K562 (cell line): ENCODE data around the gene DPM1. TPM values are rescaled to one million over a fixed set of nuclear protein-coding genes. Genes with fewer than 3 reads are reported as not detected.

ENCODE experiments used
- ATAC-seq: fragments of 200-7000 bp; cut with Tn5 transposase; 3 replicates; pipeline ENCODE4 v1.9.1; 2020; ENCODE audit warnings: moderate library complexity
- BruUV-seq: library from RNA; stranded (reverse); fragments of 400-500 nt; replicated peaks from 2 replicates; lab custom pipeline; 2021; lab: Mats Ljungman, UMichigan
- CTCF ChIA-PET: fragments of 300-600 bp; formaldehyde crosslinking; extraction: SDS; loops from one replicate; lab custom pipeline; 2021; ENCODE audit warnings: low intra/inter-chr PET ratio; lab: Yijun Ruan, JAX
- POLR2A ChIA-PET: fragments of 300-600, 350-650 bp; sonication (Branson Sonifier 250); formaldehyde crosslinking; extraction: SDS; loops from one replicate; lab custom pipeline; 2021; ENCODE audit warnings: antibody characterized with exemption, inconsistent platforms; lab: Yijun Ruan, JAX
- DNase-seq, 4 experiments: peaks; one replicate each; pipeline versions ENCODE4 v3.0.0 to v3.0.0-alpha.2; 2011 to 2018; ENCODE audit warnings: low spot score in 3 of 4, mixed read lengths in 3 of 4; ENCODE audit errors: extremely low read depth in 1 of 4
- FAIRE-seq: peaks from 2 replicates; lab custom pipeline; 2011; peaks lifted over from hg19 to GRCh38; lab: Jason Lieb, UNC
- H2AFZ ChIP-seq: 2 replicates; pipeline ENCODE4 v1.6.0; 2011; ENCODE audit warnings: low read depth, low read length, control low read depth, inconsistent platforms
- H3K27ac ChIP-seq: fragments of 200-600 bp; 3 replicates; pipeline ENCODE4 v1.8.0; 2011; ENCODE audit warnings: low read depth, mild to moderate bottlenecking, control low read depth, inconsistent platforms, low read length, moderate library complexity, mixed read lengths; ENCODE audit errors: extremely low read depth
- H3K27me3 ChIP-seq, 2 experiments: fragments of 300-600 bp in 1 of 2; 2 replicates in 1 of 2; 3 replicates in 1 of 2; pipeline versions ENCODE4 v1.6.0 to v1.8.0; 2011; ENCODE audit warnings: inconsistent platforms in 2 of 2, low read length in 2 of 2, mild to moderate bottlenecking in 1 of 2, mixed read lengths in 1 of 2, moderate library complexity in 1 of 2; ENCODE audit not compliant: control insufficient read depth in 2 of 2, insufficient read depth in 2 of 2
- H3K36me3 ChIP-seq: fragments of 300-600 bp; 3 replicates; pipeline ENCODE4 v1.8.0; 2011; ENCODE audit warnings: mild to moderate bottlenecking, low read length, inconsistent platforms; ENCODE audit not compliant: control insufficient read depth, insufficient read depth
- H3K4me1 ChIP-seq, 2 experiments: fragments of 200-600 bp in 1 of 2; replicated peaks in 1 of 2; 2 replicates in 1 of 2; 3 replicates in 1 of 2; pipeline versions ENCODE4 v1.5.1 to v1.8.0; 2011; ENCODE audit warnings: inconsistent platforms in 2 of 2, low read length in 2 of 2, mild to moderate bottlenecking in 1 of 2, mixed read lengths in 1 of 2, moderate library complexity in 1 of 2; ENCODE audit not compliant: control insufficient read depth in 2 of 2, insufficient read depth in 2 of 2
- H3K4me2 ChIP-seq: 2 replicates; pipeline ENCODE4 v1.6.1; 2011; ENCODE audit warnings: low read length, control low read depth, inconsistent platforms, mixed read lengths; ENCODE audit not compliant: insufficient read depth
- H3K4me3 ChIP-seq: fragments of 200-600 bp; sonication (generic), shearing (Covaris generic); 2 replicates; pipeline ENCODE4 v1.5.1; 2016; ENCODE audit warnings: control low read depth, inconsistent platforms
- H3K79me2 ChIP-seq: fragments of 200-600 bp; 3 replicates; pipeline ENCODE4 v1.8.0; 2011; ENCODE audit warnings: low read length, inconsistent platforms; ENCODE audit not compliant: control insufficient read depth, insufficient read depth
- H3K9ac ChIP-seq, 2 experiments: 2 replicates each; pipeline versions ENCODE4 v1.6.0 to v1.6.1; 2011; ENCODE audit warnings: low read depth in 2 of 2, low read length in 2 of 2, control low read depth in 1 of 2, inconsistent platforms in 1 of 2, mild to moderate bottlenecking in 1 of 2, mixed read lengths in 1 of 2; ENCODE audit not compliant: insufficient read depth in 1 of 2
- H3K9me1 ChIP-seq: one replicate; pipeline ENCODE4 v1.6.0; 2011; ENCODE audit warnings: inconsistent platforms, mild to moderate bottlenecking, low read length, moderate library complexity; ENCODE audit not compliant: control insufficient read depth, insufficient read depth
- H3K9me3 ChIP-seq: replicated peaks from 2 replicates; pipeline ENCODE4 v1.5.1; 2011; ENCODE audit warnings: low read depth, low read length, inconsistent platforms; ENCODE audit not compliant: control insufficient read depth, insufficient read depth
- H4K20me1 ChIP-seq: replicated peaks from 2 replicates; pipeline ENCODE4 v1.6.1; 2011; ENCODE audit warnings: low read length, inconsistent platforms, mixed read lengths; ENCODE audit not compliant: control insufficient read depth, insufficient read depth
- BDP1 ChIP-seq: IDR thresholded peaks from 3 replicates; pipeline ENCODE4 v1.6.1; 2011; ENCODE audit not compliant: insufficient read length, insufficient read depth
- CBFA2T2 ChIP-seq: fragments of 450-650 bp; conservative IDR thresholded peaks from 2 replicates; pipeline ENCODE4 v1.6.1; 2017; ENCODE audit warnings: mild to moderate bottlenecking
- CBX8 ChIP-seq: fragments of 200-600 bp; sonication (generic); IDR thresholded peaks from 2 replicates; pipeline ENCODE4 v1.6.1; 2012; ENCODE audit warnings: borderline replicate concordance, mixed run types, low read depth, mild to moderate bottlenecking, moderate library complexity, mixed read lengths, low read length, control low read depth, inconsistent platforms; ENCODE audit not compliant: poor library complexity, severe bottlenecking; ENCODE audit errors: extremely low read depth
- DMBX1 ChIP-seq: fragments of 250-450 bp; sonication (Bioruptor Pico); IDR thresholded peaks from 2 replicates; pipeline ENCODE4 v1.8.0; 2022; ENCODE audit warnings: inconsistent platforms, mild to moderate bottlenecking, moderate library complexity, borderline replicate concordance
- FOS ChIP-seq: IDR thresholded peaks from 3 replicates; pipeline ENCODE4 v1.6.1; 2011; ENCODE audit not compliant: insufficient read length; ENCODE audit errors: extremely low read depth
- FOXJ3 ChIP-seq: sonication (generic); formaldehyde crosslinking; IDR thresholded peaks from 2 replicates; pipeline ENCODE4 v1.4.0; 2020; ENCODE audit warnings: mild to moderate bottlenecking, missing genetic modification reagents
- GABPB2 ChIP-seq: fragments of 250-450 bp; sonication (Bioruptor Pico); conservative IDR thresholded peaks from 2 replicates; pipeline ENCODE4 v1.5.1; 2021; ENCODE audit warnings: mild to moderate bottlenecking
- KAT7 ChIP-seq: sonication (generic); formaldehyde crosslinking; IDR thresholded peaks from 2 replicates; pipeline ENCODE4 v1.8.0; 2022; ENCODE audit warnings: missing genetic modification reagents, mild to moderate bottlenecking, borderline replicate concordance
- LARP7 ChIP-seq: fragments of 450-650 bp; IDR thresholded peaks from 2 replicates; pipeline ENCODE4 v1.6.1; 2016
- MAFF ChIP-seq: IDR thresholded peaks from 2 replicates; pipeline ENCODE4 v1.6.1; 2012; ENCODE audit warnings: low read length, improper control_type of control experiment
- MCM3 ChIP-seq: fragments of 450-650 bp; IDR thresholded peaks from 2 replicates; pipeline ENCODE4 v1.6.1; 2016
- MYBL2 ChIP-seq, 2 experiments: fragments of 450-650 bp in 1 of 2; sonication (generic) in 1 of 2; formaldehyde crosslinking in 1 of 2; IDR thresholded peaks; 2 replicates each; pipeline versions ENCODE4 v1.6.1 to v1.8.1; 2017 to 2022; ENCODE audit warnings: borderline replicate concordance in 1 of 2, inconsistent platforms in 1 of 2, low read depth in 1 of 2, mild to moderate bottlenecking in 1 of 2, missing genetic modification reagents in 1 of 2, moderate library complexity in 1 of 2
- RNF2 ChIP-seq: sonication (generic); IDR thresholded peaks from 2 replicates; pipeline ENCODE4 v1.6.1; 2016
- TCF15 ChIP-seq: fragments of 250-450 bp; sonication (Bioruptor Pico); IDR thresholded peaks from 2 replicates; pipeline ENCODE4 v1.8.0; 2022; ENCODE audit warnings: moderate library complexity, mild to moderate bottlenecking, inconsistent platforms
- ZNF347 ChIP-seq: fragments of 450-650 bp; formaldehyde crosslinking; IDR thresholded peaks from 2 replicates; pipeline ENCODE4 v1.4.0; 2020; ENCODE audit warnings: low read depth, mild to moderate bottlenecking, moderate library complexity
- ZNF583 ChIP-seq: fragments of 250-450 bp; sonication (Bioruptor Pico); IDR thresholded peaks from 2 replicates; pipeline ENCODE4 v1.4.0; 2020
- ZNF75A ChIP-seq: fragments of 450-650 bp; formaldehyde crosslinking; IDR thresholded peaks from 2 replicates; pipeline ENCODE4 v1.4.0; 2020; ENCODE audit warnings: mild to moderate bottlenecking
- WGBS: fragments of 100-300 bp; shearing (Covaris generic); methylation state at CpG from one replicate; pipeline ENCODE4 v1.1.6; 2016; ENCODE audit warnings: low coverage, mixed read lengths; ENCODE audit not compliant: insufficient coverage; ENCODE audit errors: missing lambda C conversion rate; 5-methylcytosine and 5-hydroxymethylcytosine counted together
- in situ Hi-C: fragments of 300-500 bp; cut with MboI; formaldehyde crosslinking; loops from 4 replicates; pipeline ENCODE4 v1.15.0; 2018; ENCODE audit warnings: inconsistent platforms, mixed read lengths
- intact Hi-C: fragments of 100-400 bp; cut with micrococcal nuclease; formaldehyde crosslinking; loops from 2 replicates; pipeline ENCODE4 v1.14.2; 2022
- polyA plus RNA-seq, 8 experiments: library from polyadenylated mRNA; depleted of rRNA in 4 of 8; stranded (reverse) in 5 of 8; unstranded in 3 of 8; fragments of >200 nt; fragmentation: Nextera tagmentation in 2 of 8; fragmentation: Illumina TruSeq in 1 of 8; extraction: Ambion mirVana in 2 of 8; extraction: Trizol in 1 of 8; gene quantifications; 2 replicates each; pipeline versions ENCODE4 v1.2.1 to v1.2.3, GENCODE V29; 2011 to 2014; ENCODE audit warnings: inconsistent platforms in 1 of 8, missing spikeins in 1 of 8
- total RNA-seq, 7 experiments: library from RNA; depleted of rRNA in 6 of 7; stranded (reverse); fragments of >200 nt in 6 of 7; fragmentation: Illumina TruSeq in 2 of 7; extraction: Trizol in 2 of 7; gene quantifications; 2 replicates each; pipeline versions ENCODE4 v1.2.1 to v1.2.3, GENCODE V29; 2011 to 2021; ENCODE audit warnings: low replicate concordance in 1 of 7
- TF ChIP-seq, protein P1 (sequence below): sonication (generic); IDR thresholded peaks from 2 replicates; pipeline ENCODE4 v1.6.1; 2016

The DPM1 gene
- total and polyA plus RNA-seq, 9 of the 15 experiments (the other 6 are each of a cell fraction or from before 2014, with no cell fraction given): 75.2 to 190 (median 153) TPM

DNA sequence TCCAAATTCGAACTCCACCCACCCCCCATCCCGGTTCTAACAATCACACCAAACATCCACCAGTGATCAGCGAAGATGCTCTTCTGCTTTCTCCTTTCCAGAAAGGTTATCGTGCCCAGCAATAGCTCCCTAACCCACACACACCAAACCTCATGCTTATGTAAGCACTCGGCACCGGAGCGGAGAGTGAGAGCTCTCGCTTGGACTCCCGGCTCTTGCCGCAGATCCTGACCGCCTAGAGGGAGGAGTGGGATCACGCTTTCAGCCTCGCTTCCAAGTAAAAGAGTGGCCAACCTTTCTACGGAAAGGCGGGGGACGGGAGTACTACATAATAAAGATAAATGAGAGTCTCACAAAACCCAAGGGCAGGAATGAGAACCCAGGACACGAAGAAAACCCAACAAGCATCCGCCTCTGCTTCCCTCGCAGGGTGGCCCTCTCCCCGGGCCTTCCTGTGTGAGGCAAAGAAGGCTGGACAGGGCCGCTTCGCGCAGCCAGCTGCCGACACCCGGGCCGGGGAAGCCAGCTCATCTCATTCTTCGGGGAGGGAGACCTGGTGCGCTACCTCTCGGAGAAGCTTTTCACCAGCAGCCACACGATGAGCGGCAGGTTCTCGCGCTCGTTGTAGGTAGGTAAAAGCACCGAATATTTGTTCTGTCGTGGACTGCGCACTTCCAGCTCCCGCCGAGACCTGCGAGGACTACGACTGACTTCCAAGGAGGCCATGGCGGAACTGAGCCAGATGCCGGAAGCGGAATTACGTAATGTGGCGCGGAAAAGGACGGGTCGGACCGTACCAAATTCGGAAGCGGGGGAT, at the start of gene DPM1 (continued):
- no peak for TF ChIP-seq CBX8
- TF ChIP-seq ZNF347: no peak
- TF ChIP-seq DMBX1: no peak
- TF ChIP-seq BDP1: no peak

- Histone ChIP-seq H3K27ac (no peak overlapping the region), H3K79me2 (no peaks in the 10 kb centered on the region), H4K20me1 (0 out of 2 replicates have a peak, but pooled peaks cover 3% of the 10 kb centered on the region), H3K27me3 (peaks cover 31 to 61% of the 10 kb centered on the region in 2 experiments; a peak in 4 of 5 replicates), H3K9me3 (no peaks in the 10 kb centered on the region), H3K4me1 (peaks cover 0 to 22% of the 10 kb centered on the region in 2 experiments; a peak in 1 of 5 replicates), H2AFZ (no peak overlapping the region), H3K36me3 (no peaks in the 10 kb centered on the region), H3K9me1 (no peaks in the 10 kb centered on the region), H3K4me3 (no peak overlapping the region), H3K9ac (no peak overlapping the region), H3K4me2 (no peak overlapping the region)
- DNase-seq: no peak
- no TSS peak for BruUV-seq
- intact Hi-C loops (no loop called here), in situ Hi-C loops (no loop called here)
- POLR2A ChIA-PET: interaction anchor here (1.4 kb wide), 1 partner anchor 10 kb away, joined by 4 read pairs; no protein-coding TSS in a partner anchor
- CTCF ChIA-PET: interaction anchor here (0.6 kb wide), 1 partner anchor 184 kb away, joined by 3 read pairs; no protein-coding TSS in a partner anchor
- 5% methylated on average over 7 of the region's 7 CpGs for WGBS
- no peak for FAIRE-seq
- ATAC-seq: no peak
- TF ChIP-seq FOS (no peak), KAT7 (no peak), FOXJ3 (no peak), MYBL2 (IDR thresholded peaks at IDR 0.05; ENCODE audit: low read depth) (no peak), MYBL2 (CRISPR knock-in tag; IDR thresholded peaks at IDR 0.05; ENCODE audit: borderline replicate concordance) (no peak), ZNF75A (CRISPR knock-in tag) (no peak), RNF2 (no peak), LARP7 (no peak), CBFA2T2 (no peak), TCF15 (CRISPR knock-in tag) (no peak), GABPB2 (CRISPR knock-in tag) (no peak), MCM3 (no peak), MAFF (no peak), ZNF583 (CRISPR knock-in tag) (no peak)
- TF ChIP-seq, protein P1, sequence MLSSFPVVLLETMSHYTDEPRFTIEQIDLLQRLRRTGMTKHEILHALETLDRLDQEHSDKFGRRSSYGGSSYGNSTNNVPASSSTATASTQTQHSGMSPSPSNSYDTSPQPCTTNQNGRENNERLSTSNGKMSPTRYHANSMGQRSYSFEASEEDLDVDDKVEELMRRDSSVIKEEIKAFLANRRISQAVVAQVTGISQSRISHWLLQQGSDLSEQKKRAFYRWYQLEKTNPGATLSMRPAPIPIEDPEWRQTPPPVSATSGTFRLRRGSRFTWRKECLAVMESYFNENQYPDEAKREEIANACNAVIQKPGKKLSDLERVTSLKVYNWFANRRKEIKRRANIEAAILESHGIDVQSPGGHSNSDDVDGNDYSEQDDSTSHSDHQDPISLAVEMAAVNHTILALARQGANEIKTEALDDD: no peak
These were observed 46.9 kb upstream of the DPM1 start for GRCh38 chr20:51005214-51005613.
